ENCODE measurements around the gene PRKRIP1.
"Not testable (repeated sequence)": the region's sequence is repeated elsewhere in the genome, so short reads cannot be mapped to it uniquely, and the experiment has no call there.

The PRKRIP1 gene

GRCh38 chr7:102431617-102432298, 35.6 kb downstream of the PRKRIP1 start:
- DNase-seq (ENCODE audit: low spot score), result no peak

DNA sequence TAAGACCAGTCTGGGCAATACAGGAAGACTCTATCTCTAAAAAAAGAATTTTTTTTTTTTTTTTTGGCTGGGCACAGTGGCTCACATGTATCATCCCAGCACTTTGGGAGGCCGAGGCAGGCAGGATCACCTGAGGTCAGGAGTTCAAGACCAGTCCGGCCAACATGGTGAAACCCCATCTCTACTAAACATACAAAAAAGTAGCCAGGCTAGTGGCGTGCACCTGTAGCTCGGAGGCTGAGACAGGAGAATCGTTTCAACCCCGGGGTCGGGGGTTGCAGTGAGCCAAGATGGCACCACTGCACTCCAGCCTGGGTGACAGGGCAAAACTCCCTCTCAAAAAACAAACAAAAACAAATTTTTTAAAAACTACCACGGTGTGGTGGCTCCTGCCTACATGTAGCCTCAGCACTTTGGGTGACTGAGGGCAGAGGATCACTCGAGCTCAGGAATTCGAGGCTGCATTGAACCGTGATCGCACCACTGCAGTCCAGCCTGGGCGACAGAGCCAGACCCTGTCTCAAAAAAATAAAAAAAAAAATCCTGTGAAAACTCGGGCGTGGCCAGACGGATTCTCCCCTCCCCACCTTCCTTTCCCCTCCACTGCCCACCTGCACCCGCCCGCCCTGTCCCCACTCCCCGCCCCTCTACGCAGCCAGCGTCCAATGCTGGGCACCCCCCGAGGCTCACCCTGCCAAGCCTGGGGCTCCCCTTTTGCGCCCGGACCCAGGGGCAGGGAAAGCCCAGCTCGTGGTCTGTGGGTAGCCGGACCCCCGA, 36.5 kb downstream of the PRKRIP1 start:
- no peak for DNase-seq (ENCODE audit: low spot score)

DNA sequence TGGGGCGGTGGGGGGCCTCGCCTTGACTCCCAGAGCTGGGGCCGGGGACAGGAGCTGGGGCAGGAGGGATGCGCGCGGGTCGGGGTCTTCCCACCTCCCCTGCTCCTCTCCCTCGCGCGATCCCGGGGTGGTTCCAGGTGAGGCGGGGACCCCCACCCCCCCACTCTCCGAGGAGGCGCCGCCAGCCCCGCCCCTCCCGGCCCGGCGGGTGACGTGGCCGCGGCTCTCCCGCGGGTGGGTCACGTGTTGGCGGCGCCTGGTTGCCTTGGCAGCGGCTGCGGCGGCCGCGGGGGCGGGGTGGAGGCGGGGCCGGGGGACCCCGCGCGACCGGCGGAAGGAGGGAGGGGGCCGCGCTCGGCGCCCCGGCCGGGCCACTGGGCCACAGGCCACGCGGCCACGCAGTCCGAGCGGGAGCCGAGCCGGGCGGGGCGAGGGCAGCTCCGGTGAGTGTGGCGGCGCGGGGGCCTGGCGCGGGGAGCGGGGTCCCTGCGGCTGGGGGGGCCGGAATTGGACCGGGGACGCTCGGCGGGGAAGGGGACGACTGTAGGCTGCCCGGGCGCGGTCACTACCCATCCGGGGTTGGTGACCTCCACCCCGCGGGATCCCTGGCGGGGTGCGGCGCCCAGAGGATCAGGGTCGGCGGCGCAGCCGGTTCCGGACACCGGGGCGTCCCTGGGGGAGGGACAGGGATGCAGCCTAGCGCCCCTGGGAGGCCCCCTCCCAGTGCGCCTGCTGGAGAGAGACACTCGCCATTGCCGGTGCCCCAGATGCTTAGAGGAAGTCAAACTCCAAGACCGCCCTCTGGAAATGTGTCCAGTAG, 37.3 kb downstream of the PRKRIP1 start, which contains the start of gene ORAI2:
ORAI2 (plus strand) TSS at position 357 of the 820 bp plus-strand sequence. CDS start 5,382 bp downstream, outside the sequence.
- DNase-seq (ENCODE audit: low spot score), result peak; percentile 82

DNA sequence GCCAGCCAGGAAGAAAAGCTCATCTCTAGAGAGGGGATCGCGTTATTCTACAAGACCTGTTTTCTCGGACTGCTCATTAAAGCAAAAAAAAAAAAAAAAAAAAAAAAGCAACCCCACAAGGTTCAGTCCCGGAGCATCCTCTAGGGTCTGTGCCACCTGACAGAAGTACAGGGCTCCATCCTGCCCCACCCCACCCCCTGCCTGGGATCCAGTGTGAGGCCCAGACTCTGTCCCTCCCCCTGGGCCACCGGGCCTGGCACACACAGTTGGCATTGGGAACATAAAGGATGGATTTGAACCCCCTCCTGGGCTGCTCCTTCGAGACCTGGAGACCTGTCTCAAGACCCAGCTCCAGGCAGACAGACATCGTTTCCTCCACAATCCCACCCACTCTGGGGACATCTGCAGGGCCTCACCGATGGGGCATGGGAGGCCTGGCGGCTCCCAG, 37.9 kb downstream of the PRKRIP1 start:
- DNase-seq (ENCODE audit: low spot score), result no peak

- DNase-seq (ENCODE audit: low spot score), result no peak
Observed at GRCh38 chr7:102436118-102436517, 40.0 kb downstream of the PRKRIP1 start.

- peak; percentile 84 for DNase-seq (ENCODE audit: low spot score)
Observed at GRCh38 chr7:102439963-102440795, 44.0 kb downstream of the PRKRIP1 start.

DNA sequence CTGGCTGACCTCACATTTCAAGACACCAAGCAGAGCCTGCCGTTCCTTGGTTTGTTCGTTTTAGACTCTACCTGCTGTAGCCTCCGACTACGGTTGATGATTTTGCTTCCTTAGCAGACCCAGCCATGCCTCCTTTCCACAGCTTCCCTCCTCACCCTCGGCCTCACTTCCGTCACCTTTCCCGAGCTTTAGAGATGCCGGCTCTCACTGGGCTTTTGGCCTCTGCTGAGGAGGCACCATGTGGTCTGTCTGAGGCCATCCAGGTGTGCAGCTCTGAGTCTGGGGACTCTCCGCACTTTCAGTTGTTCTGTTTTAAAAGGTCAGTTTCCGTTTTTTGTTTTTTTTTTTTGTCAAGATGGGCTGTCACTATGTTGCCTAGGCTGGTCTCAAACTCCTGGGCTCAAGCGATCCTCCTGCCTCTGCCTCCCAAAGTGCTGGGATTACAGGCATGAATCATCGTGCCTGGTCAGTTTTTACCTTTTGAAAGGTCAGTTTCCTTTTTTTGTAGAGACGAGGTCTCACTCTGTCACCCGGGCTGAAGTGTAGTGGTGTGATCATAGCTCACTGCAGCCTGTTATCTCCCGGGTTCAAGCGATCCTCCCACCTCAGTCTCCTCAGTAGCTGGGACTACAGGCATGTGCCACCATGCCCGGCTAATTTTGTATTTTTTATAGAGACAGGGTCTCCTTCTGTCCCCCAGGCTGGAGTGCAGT, 49.0 kb downstream of the PRKRIP1 start:
- DNase-seq (ENCODE audit: low spot score), result no peak

- DNase-seq (ENCODE audit: low spot score), result no peak
Observed at GRCh38 chr7:102445674-102446071, 49.5 kb downstream of the PRKRIP1 start.

GRCh38 chr7:102446387-102447156, 50.4 kb downstream of the PRKRIP1 start:
- DNase-seq (ENCODE audit: low spot score), result no peak

DNA sequence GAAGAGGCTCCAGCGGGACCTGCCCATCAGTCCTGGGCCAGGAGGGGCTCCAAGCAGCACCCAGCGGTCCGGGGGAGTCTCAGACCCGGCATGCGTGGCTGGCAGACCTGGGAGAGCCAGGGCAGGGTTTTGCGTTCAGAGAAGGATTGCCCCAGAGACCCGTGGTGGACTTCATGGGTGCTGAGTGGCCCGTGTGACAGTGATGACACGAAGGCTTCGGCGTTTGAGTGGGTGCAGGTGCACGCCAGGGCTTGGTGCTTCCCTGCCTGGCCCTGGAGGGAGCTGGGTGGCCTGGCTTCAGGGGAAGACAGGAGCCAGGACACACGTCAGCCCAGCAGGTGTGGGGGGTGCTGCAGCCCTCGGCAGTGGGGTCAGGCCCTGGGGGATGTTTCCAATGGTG, 51.1 kb downstream of the PRKRIP1 start:
- DNase-seq (ENCODE audit: low spot score), result no peak

DNA sequence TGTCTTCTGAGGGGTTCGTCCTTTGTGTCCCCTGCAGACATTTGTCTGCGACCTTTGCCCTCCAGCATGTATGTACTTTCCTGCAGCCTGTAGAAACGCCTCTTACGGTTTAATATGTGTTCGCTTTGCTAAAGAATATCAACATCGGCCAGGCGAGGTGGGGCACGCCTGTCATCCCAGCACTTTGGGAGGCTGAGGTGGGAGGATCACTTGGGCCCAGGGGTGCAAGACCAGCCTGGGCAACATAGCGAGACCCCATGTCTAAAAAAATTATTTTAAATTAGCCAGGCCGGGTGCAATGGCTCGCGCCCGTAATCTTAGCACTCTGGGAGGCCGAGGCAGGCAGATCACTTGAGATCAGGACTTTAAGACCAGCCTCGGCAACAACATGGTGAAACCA, 53.0 kb downstream of the PRKRIP1 start:
- DNase-seq (ENCODE audit: low spot score), result no peak

- no peak for DNase-seq (ENCODE audit: low spot score)
Observed at GRCh38 chr7:102450242-102450641, 54.1 kb downstream of the PRKRIP1 start.

GRCh38 chr7:102451371-102452054, 55.4 kb downstream of the PRKRIP1 start:
- DNase-seq (ENCODE audit: low spot score), result no peak

DNA sequence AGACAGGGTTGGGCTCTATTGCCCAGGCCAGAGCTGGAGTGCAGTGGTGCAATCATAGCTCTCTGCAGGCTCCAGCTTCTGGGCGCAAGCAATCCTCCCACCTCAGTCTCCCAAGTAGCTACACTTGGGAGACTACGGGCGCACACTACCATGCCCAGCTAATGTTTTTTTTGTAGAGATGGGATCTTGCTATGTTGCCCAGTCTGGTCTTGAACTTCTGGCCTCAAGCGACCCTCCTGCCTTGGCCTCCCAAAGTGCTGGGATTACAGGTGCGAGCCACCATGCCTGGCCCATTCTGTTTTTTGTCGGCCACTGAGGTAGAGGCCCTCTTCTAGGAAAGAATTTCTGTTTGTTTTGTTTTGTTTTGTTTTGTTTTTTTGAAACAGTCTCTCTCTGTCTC, 56.3 kb downstream of the PRKRIP1 start:
- DNase-seq (ENCODE audit: low spot score), result no peak

DNA sequence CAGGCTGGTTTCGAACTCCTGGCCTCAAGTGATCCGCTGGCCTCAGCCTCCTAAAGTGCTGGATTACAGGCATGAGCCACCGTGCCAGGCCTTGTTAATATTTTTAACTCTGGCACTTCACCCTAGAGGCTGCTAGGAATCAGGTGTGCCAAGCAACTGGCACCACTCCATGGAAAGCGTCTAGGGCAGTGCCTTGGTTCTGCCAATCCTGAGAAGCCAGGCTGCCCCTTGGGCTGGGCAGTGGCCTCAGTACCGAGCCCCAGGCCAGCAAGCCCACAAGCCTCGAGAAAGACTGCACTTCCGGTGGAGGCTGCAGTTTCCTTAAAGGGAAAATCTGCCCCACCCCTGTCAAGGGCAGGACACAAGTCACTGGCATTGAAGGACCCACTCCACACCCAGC, 57.2 kb downstream of the PRKRIP1 start:
- DNase-seq (ENCODE audit: low spot score), result no peak

DNA sequence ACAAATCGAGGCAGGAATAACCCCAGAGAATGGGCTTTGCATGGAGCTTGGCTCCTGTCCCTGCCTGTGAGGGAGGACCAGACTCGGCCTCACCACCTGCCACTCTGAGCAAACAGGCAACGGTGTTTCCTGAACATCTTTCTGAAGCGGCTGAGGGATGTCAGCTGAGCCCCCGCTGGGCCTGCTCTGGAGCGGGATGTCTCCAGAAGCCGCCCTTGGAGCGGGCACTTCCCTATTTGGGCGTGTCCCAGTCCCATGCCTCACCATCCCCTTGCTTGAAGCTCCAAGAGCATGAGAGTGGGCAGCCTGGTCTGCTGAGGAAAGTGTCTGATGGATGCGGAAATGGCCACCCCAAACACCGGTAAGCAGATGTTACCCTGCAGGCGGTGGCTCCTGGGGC, 58.3 kb downstream of the PRKRIP1 start:
- no peak for DNase-seq (ENCODE audit: low spot score)

GRCh38 chr7:102454932-102455331, 58.8 kb downstream of the PRKRIP1 start:
- not testable (repeated sequence) for DNase-seq (ENCODE audit: low spot score)

DNA sequence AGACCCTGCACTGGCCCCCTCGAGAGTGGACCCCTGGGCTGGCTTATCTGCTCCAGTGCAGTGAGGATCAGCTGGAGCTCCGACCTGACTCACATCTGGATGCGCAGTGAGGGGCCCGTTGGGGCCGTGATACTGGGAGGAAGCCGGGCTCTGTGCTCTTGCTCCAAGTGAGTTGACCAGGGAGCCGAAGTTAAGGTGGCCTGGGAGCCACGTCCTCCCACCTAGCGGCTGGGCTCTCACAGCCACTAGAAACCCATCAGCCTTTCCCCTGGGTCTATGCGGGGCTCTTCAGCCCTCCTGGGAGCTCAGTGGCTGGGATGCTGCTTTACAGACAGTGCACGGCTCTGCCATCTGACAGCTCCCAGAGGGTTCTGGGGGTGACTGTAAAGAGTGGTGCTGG, 59.4 kb downstream of the PRKRIP1 start:
- DNase-seq (ENCODE audit: low spot score), result no peak

- DNase-seq (ENCODE audit: low spot score), result no peak
Observed at GRCh38 chr7:102456327-102456726, 60.2 kb downstream of the PRKRIP1 start.
